ENCODE measurements around the gene ATAD2B. TPM values are rescaled to one million over a fixed set of nuclear protein-coding genes. Genes with fewer than 3 reads are reported as not detected.

ATAD2B gene
- total and polyA plus RNA-seq, 4 donors: 2.3 to 16.2 (median 11.5) TPM

- Histone ChIP-seq H3K27ac (ENCODE audit: low read depth in 1 of 2, low read length in 2 of 2) (peak overlapping the region in 1 of 2 donors; percentile 21), H3K9me3 (ENCODE audit: control insufficient read depth in 4 of 4, low read length in 3 of 4) (no peaks in the 10 kb centered on the region), H3K27me3 (ENCODE audit: control insufficient read depth in 4 of 4, insufficient read depth in 4 of 4, low read length in 3 of 4) (no peaks in the 10 kb centered on the region), H3K36me3 (ENCODE audit: control insufficient read depth in 4 of 4, insufficient read depth in 3 of 4, low read depth in 1 of 4, low read length in 3 of 4) (no peaks in the 10 kb centered on the region), H3K4me3 (ENCODE audit: low read depth in 1 of 3, low read length in 3 of 3) (no peak overlapping the region), H3K9ac (ENCODE audit: low read depth in 1 of 2, low read length in 2 of 2) (no peak overlapping the region), H3K4me1 (ENCODE audit: control insufficient read depth in 4 of 4, insufficient read depth in 4 of 4, low read length in 3 of 4) (peaks cover 7 to 19% (median 13%) of the 10 kb centered on the region in 4 donors)
- 60% methylated on average over 1 of the region's 1 CpG for WGBS
- DNase-seq (ENCODE audit: low spot score): no peak
- TF ChIP-seq JUND (IDR thresholded peaks at IDR 0.05) (no peak), SP1 (IDR thresholded peaks at IDR 0.05) (peak; percentile 83), REST (IDR thresholded peaks at IDR 0.05) (no peak), EGR1 (IDR thresholded peaks at IDR 0.05; ENCODE audit: low read depth in 2 of 2) (no peak), HNF4A (conservative IDR thresholded peaks at IDR 0.05) (peak; percentile 72), FOXA1 (IDR thresholded peaks at IDR 0.05) (no peak), CTCF (IDR thresholded peaks at IDR 0.05; ENCODE audit: low read depth, low read length, missing input control) (no peak), RXRA (IDR thresholded peaks at IDR 0.05) (peak; percentile 41 to 63), HNF4G (IDR thresholded peaks at IDR 0.05) (no peak), FOXA2 (IDR thresholded peaks at IDR 0.05) (no peak), TAF1 (conservative IDR thresholded peaks at IDR 0.05) (no peak), NR2F2 (IDR thresholded peaks at IDR 0.05) (no peak), ATF3 (IDR thresholded peaks at IDR 0.05) (no peak), MAX (IDR thresholded peaks at IDR 0.05) (no peak), RAD21 (IDR thresholded peaks at IDR 0.05) (peak in 1 of 2 donors; percentile 44), YY1 (IDR thresholded peaks at IDR 0.05) (peak; percentile 76), GABPA (IDR thresholded peaks at IDR 0.05 in 1 of 2, conservative IDR thresholded peaks at IDR 0.05 in 1 of 2) (no peak), ZBTB33 (IDR thresholded peaks at IDR 0.05) (no peak)
These were observed 17.6 kb upstream of the ATAD2B start for GRCh38 chr2:23944527-23944926.
